GM23338 (cell line): ENCODE measurements around the gene ZNF714. TPM values are rescaled to one million over a fixed set of nuclear protein-coding genes. Genes with fewer than 3 reads are reported as not detected.
A peak's percentile ranks its signal among the peaks of the same experiment; 100 is the strongest.

ENCODE experiments used
- ATAC-seq: fragments of 200-7000 bp; cut with Tn5 transposase; 3 replicates; pipeline ENCODE4 v1.9.1; 2020
- DNase-seq: peaks from one replicate; pipeline ENCODE4 v3.0.0-alpha.2; 2015; ENCODE audit warnings: low spot score
- H2AFZ ChIP-seq: fragments of 200-600 bp; sonication (generic); 2 replicates; pipeline ENCODE4 v1.8.0; 2016; ENCODE audit warnings: antibody characterized with exemption, mild to moderate bottlenecking, moderate library complexity
- H3F3A ChIP-seq: fragments of 200-600 bp; sonication (generic); replicated peaks from 2 replicates; pipeline ENCODE4 v1.8.0; 2017; ENCODE audit warnings: antibody characterized with exemption, mixed run types, low read depth
- H3K27ac ChIP-seq: fragments of 200-600 bp; sonication (generic); 2 replicates; pipeline ENCODE4 v1.6.1; 2016; ENCODE audit warnings: low read depth
- H3K27me3 ChIP-seq: fragments of 200-600 bp; sonication (generic); 2 replicates; pipeline ENCODE4 v1.8.0; 2016; ENCODE audit warnings: mild to moderate bottlenecking, mixed run types, moderate library complexity; ENCODE audit not compliant: insufficient read depth
- H3K36me3 ChIP-seq: fragments of 200-600 bp; sonication (generic); 2 replicates; pipeline ENCODE4 v1.8.0; 2016; ENCODE audit warnings: mild to moderate bottlenecking; ENCODE audit not compliant: insufficient read depth
- H3K4me1 ChIP-seq: fragments of 200-600 bp; sonication (generic); 2 replicates; pipeline ENCODE4 v1.8.0; 2016; ENCODE audit warnings: mild to moderate bottlenecking, moderate library complexity; ENCODE audit not compliant: insufficient read depth
- H3K4me2 ChIP-seq: fragments of 200-600 bp; sonication (generic); 2 replicates; pipeline ENCODE4 v1.7.1; 2017; ENCODE audit warnings: mixed run types
- H3K4me3 ChIP-seq: fragments of 200-600 bp; sonication (generic); 2 replicates; pipeline ENCODE4 v1.6.1; 2016; ENCODE audit warnings: mixed run types
- H3K79me2 ChIP-seq: fragments of 200-600 bp; sonication (generic); replicated peaks from 2 replicates; pipeline ENCODE4 v1.8.0; 2017; ENCODE audit warnings: mild to moderate bottlenecking; ENCODE audit not compliant: insufficient read depth
- H3K9me2 ChIP-seq: fragments of 200-600 bp; sonication (generic); 2 replicates; pipeline ENCODE4 v1.8.0; 2017; ENCODE audit not compliant: insufficient read depth
- H4K20me1 ChIP-seq: fragments of 200-600 bp; sonication (generic); replicated peaks from 2 replicates; pipeline ENCODE4 v1.8.0; 2017; ENCODE audit warnings: mild to moderate bottlenecking; ENCODE audit not compliant: insufficient read depth
- H3K27ac Mint-ChIP-seq: 2 replicates; pipeline ENCODE4 v1.8.0; 2020; ENCODE audit warnings: inconsistent platforms, mild to moderate bottlenecking, moderate library complexity, mixed read lengths
- H3K27me3 Mint-ChIP-seq: 3 replicates; pipeline ENCODE4 v1.8.0; 2022; ENCODE audit warnings: low read depth, mild to moderate bottlenecking, moderate library complexity, mixed read lengths, inconsistent platforms; ENCODE audit not compliant: insufficient read depth, poor library complexity
- H3K36me3 Mint-ChIP-seq: 3 replicates; pipeline ENCODE4 v1.8.0; 2021; ENCODE audit warnings: low read depth, mild to moderate bottlenecking, inconsistent platforms, moderate library complexity, mixed read lengths
- H3K4me1 Mint-ChIP-seq: 3 replicates; pipeline ENCODE4 v1.8.0; 2020; ENCODE audit warnings: mild to moderate bottlenecking, inconsistent platforms, mixed read lengths
- H3K4me3 Mint-ChIP-seq: 3 replicates; pipeline ENCODE4 v1.8.0; 2021; ENCODE audit warnings: moderate library complexity, mild to moderate bottlenecking, inconsistent platforms, mixed read lengths
- H3K9me3 Mint-ChIP-seq: 3 replicates; pipeline ENCODE4 v1.8.0; 2020; ENCODE audit warnings: moderate library complexity, mild to moderate bottlenecking, inconsistent platforms, mixed read lengths
- CREB1 ChIP-seq: fragments of 250-450 bp; sonication (Bioruptor Pico); IDR thresholded peaks from 2 replicates; pipeline ENCODE4 v1.5.0; 2020; ENCODE audit warnings: low read depth, mild to moderate bottlenecking, moderate library complexity
- CTCF ChIP-seq, 2 experiments: fragments of 200-600 bp in 1 of 2; sonication (generic) in 1 of 2; conservative IDR thresholded peaks; 2 replicates each; pipeline versions ENCODE4 v1.5.1 to v1.6.1; 2016 to 2017; ENCODE audit warnings: antibody characterized with exemption in 2 of 2, low read depth in 2 of 2, mild to moderate bottlenecking in 2 of 2, moderate library complexity in 1 of 2
- ETS1 ChIP-seq: IDR thresholded peaks from 2 replicates; pipeline ENCODE4 v1.6.1; 2016; ENCODE audit warnings: antibody characterized with exemption
- EZH2 ChIP-seq: fragments of 200-600 bp; sonication (generic); IDR thresholded peaks from one replicate; pipeline ENCODE4 v1.8.0; 2017; ENCODE audit warnings: antibody characterized with exemption, mild to moderate bottlenecking, low read depth; ENCODE audit not compliant: unreplicated experiment
- EZH2phosphoT487 ChIP-seq: fragments of 200-600 bp; sonication (generic); IDR thresholded peaks from one replicate; pipeline ENCODE4 v1.8.1; 2018; ENCODE audit warnings: antibody characterized with exemption; ENCODE audit not compliant: unreplicated experiment
- JUNB ChIP-seq: IDR thresholded peaks from one replicate; pipeline ENCODE4 v1.6.1; 2016; ENCODE audit warnings: antibody characterized with exemption; ENCODE audit not compliant: unreplicated experiment
- NANOG ChIP-seq: IDR thresholded peaks from 2 replicates; pipeline ENCODE4 v1.6.1; 2016; ENCODE audit warnings: antibody characterized with exemption, borderline replicate concordance
- POLR2AphosphoS5 ChIP-seq: IDR thresholded peaks from 2 replicates; pipeline ENCODE4 v1.6.1; 2016; ENCODE audit warnings: antibody characterized with exemption, low read depth
- REST ChIP-seq: IDR thresholded peaks from one replicate; pipeline ENCODE4 v1.6.1; 2018; ENCODE audit warnings: antibody characterized with exemption; ENCODE audit not compliant: unreplicated experiment
- STAT1 ChIP-seq: IDR thresholded peaks from one replicate; pipeline ENCODE4 v1.6.1; 2016; ENCODE audit warnings: antibody characterized with exemption; ENCODE audit not compliant: unreplicated experiment
- ZNF114 ChIP-seq: fragments of 250-450 bp; sonication (Bioruptor Pico); IDR thresholded peaks from 2 replicates; pipeline ENCODE4 v1.5.0; 2020; ENCODE audit warnings: mild to moderate bottlenecking, moderate library complexity
- ZNF331 ChIP-seq: fragments of 250-450 bp; sonication (Bioruptor Pico); IDR thresholded peaks from 2 replicates; pipeline ENCODE4 v1.5.0; 2020; ENCODE audit warnings: low read depth, mild to moderate bottlenecking, moderate library complexity
- ZNF462 ChIP-seq: fragments of 250-450 bp; sonication (Bioruptor Pico); IDR thresholded peaks from 2 replicates; pipeline ENCODE4 v1.5.0; 2020; ENCODE audit warnings: mild to moderate bottlenecking, moderate library complexity
- polyA plus RNA-seq: library from polyadenylated mRNA; unstranded; fragments of >200 nt; fragmentation: Nextera tagmentation; extraction: Ambion mirVana; gene quantifications from 2 replicates; pipeline ENCODE4 v1.2.1, GENCODE V29; 2016
- total RNA-seq: library from RNA; depleted of rRNA; stranded (reverse); fragments of >200 nt; shearing (Covaris generic); gene quantifications from 2 replicates; pipeline ENCODE4 v1.2.3, GENCODE V29; 2014

Gene ZNF714
- total and polyA plus RNA-seq, 2 experiments from 2014 or later: 43.5 to 83.2 TPM

GRCh38 chr19:21158523-21159135 is 76.6 kb downstream of the ZNF714 start:
- Mint-ChIP-seq H3K36me3 (peaks cover 49% of the 10 kb centered on the region), H3K4me3 (no peak overlapping the region), H3K4me1 (no peaks in the 10 kb centered on the region), H3K9me3 (peaks cover 5% of the 10 kb centered on the region; the same call in 2 of the 3 replicates), H3K27me3 (no peaks in the 10 kb centered on the region), H3K27ac (no peak overlapping the region)
- H2AFZ ChIP-seq: no peak overlapping the region
- peaks cover 100% of the 10 kb centered on the region for H3K79me2 ChIP-seq
- H3K27ac ChIP-seq: peak overlapping the region; percentile 35; the same call in 1 of the 2 replicates
- TF ChIP-seq CTCF (conservative IDR thresholded peaks at IDR 0.05; ENCODE audit: low read depth in 2 of 2) (no peak), EZH2 (no peak), REST (no peak), ZNF462 (CRISPR knock-in tag) (no peak), NANOG (no peak), POLR2AphosphoS5 (no peak), CREB1 (CRISPR knock-in tag) (no peak), ETS1 (no peak), EZH2phosphoT487 (no peak), ZNF331 (no peak), ZNF114 (CRISPR knock-in tag) (no peak), JUNB (no peak), STAT1 (no peak)
- H3K4me2 ChIP-seq: no peak overlapping the region
- no peak for DNase-seq
- ATAC-seq: no peak
- H3K4me3 ChIP-seq: no peak overlapping the region
- no peaks in the 10 kb centered on the region for H3K4me1 ChIP-seq
- peaks cover 7% of the 10 kb centered on the region; the same call in 1 of the 2 replicates for H3K36me3 ChIP-seq
- H3K9me2 ChIP-seq: 0 out of 2 replicates have a peak, but pooled peaks cover 3% of the 10 kb centered on the region
- no peaks in the 10 kb centered on the region for H3F3A ChIP-seq
- peaks cover 32% of the 10 kb centered on the region for H4K20me1 ChIP-seq
- no peaks in the 10 kb centered on the region for H3K27me3 ChIP-seq
